Naive thymus-derived CD4-positive, alpha-beta T cell (primary cell): ENCODE measurements around the gene ARHGEF17. TPM values are rescaled to one million over a fixed set of nuclear protein-coding genes. Genes with fewer than 3 reads are reported as not detected.
A peak's percentile ranks its signal among the peaks of the same experiment; 100 is the strongest.

Experiments used
- ATAC-seq: fragments of 150-1000 bp; cut with Tn5 transposase; 2 replicates; pipeline ENCODE4 v1.10.0; 2021; ENCODE audit warnings: mild to moderate bottlenecking, moderate library complexity
- CTCF ChIA-PET: fragments of 350-600 bp; sonication (Branson Sonifier 250); formaldehyde crosslinking; loops from one replicate; lab custom pipeline; 2021; ENCODE audit warnings: antibody characterized with exemption; lab: Charles Lee
- POLR2A ChIA-PET: fragments of 350-600 bp; sonication (Branson Sonifier 250); formaldehyde crosslinking; loops from one replicate; lab custom pipeline; 2021; ENCODE audit warnings: antibody characterized with exemption, inconsistent platforms; lab: Charles Lee
- DNase-seq, 9 donors: peaks; one replicate each; pipeline versions ENCODE4 v3.0.0 to v3.0.0-alpha.2; 2020 to 2022; ENCODE audit warnings: mixed read lengths in 1 of 9
- H3K27ac ChIP-seq: one replicate; pipeline ENCODE4 v1.7.0; 2013; ENCODE audit warnings: mild to moderate bottlenecking, low read depth, low read length, moderate library complexity
- H3K27me3 ChIP-seq, 2 donors: one replicate each; pipeline ENCODE4 v1.7.0; 2013; ENCODE audit warnings: low read length in 2 of 2, mild to moderate bottlenecking in 2 of 2, moderate library complexity in 2 of 2; ENCODE audit not compliant: control insufficient read depth in 2 of 2, insufficient read depth in 2 of 2
- H3K36me3 ChIP-seq, 3 experiments: 1 replicate in 2 of 3; 2 replicates in 1 of 3; pipeline ENCODE4 v1.7.0; 2013; ENCODE audit warnings: low read length in 3 of 3, mild to moderate bottlenecking in 3 of 3, moderate library complexity in 1 of 3; ENCODE audit not compliant: insufficient read depth in 3 of 3, control insufficient read depth in 2 of 3
- H3K4me1 ChIP-seq, 2 donors: one replicate each; pipeline ENCODE4 v1.7.0; 2013; ENCODE audit warnings: low read length in 2 of 2, mild to moderate bottlenecking in 2 of 2, moderate library complexity in 1 of 2; ENCODE audit not compliant: control insufficient read depth in 2 of 2, insufficient read depth in 2 of 2
- H3K4me3 ChIP-seq: 2 replicates; pipeline ENCODE4 v1.7.0; 2013; ENCODE audit warnings: mild to moderate bottlenecking, low read length
- H3K9me3 ChIP-seq, 3 experiments: 1 replicate in 2 of 3; 2 replicates in 1 of 3; pipeline ENCODE4 v1.7.0; 2013; ENCODE audit warnings: low read length in 3 of 3; ENCODE audit not compliant: control insufficient read depth in 2 of 3
- H3K27ac Mint-ChIP-seq, 9 donors: one replicate each; pipeline ENCODE4 v1.8.0; 2020 to 2022; ENCODE audit warnings: mixed read lengths in 9 of 9, mild to moderate bottlenecking in 8 of 9, moderate library complexity in 5 of 9, inconsistent platforms in 2 of 9
- H3K27me3 Mint-ChIP-seq, 5 donors: one replicate each; pipeline ENCODE4 v1.8.0; 2021 to 2022; ENCODE audit warnings: mixed read lengths in 5 of 5, mild to moderate bottlenecking in 1 of 5
- H3K36me3 Mint-ChIP-seq, 5 donors: one replicate each; pipeline ENCODE4 v1.8.0; 2020 to 2022; ENCODE audit warnings: mixed read lengths in 5 of 5, mild to moderate bottlenecking in 3 of 5, inconsistent platforms in 1 of 5
- H3K4me1 Mint-ChIP-seq, 7 donors: one replicate each; pipeline ENCODE4 v1.8.0; 2020 to 2022; ENCODE audit warnings: mixed read lengths in 7 of 7, mild to moderate bottlenecking in 3 of 7, inconsistent platforms in 1 of 7
- H3K4me3 Mint-ChIP-seq, 10 donors: one replicate each; pipeline ENCODE4 v1.8.0; 2020 to 2022; ENCODE audit warnings: mild to moderate bottlenecking in 10 of 10, mixed read lengths in 10 of 10, moderate library complexity in 6 of 10, inconsistent platforms in 2 of 10
- H3K9me3 Mint-ChIP-seq, 11 donors: one replicate each; pipeline ENCODE4 v1.8.0; 2020 to 2022; ENCODE audit warnings: mixed read lengths in 11 of 11, mild to moderate bottlenecking in 4 of 11, inconsistent platforms in 1 of 11, moderate library complexity in 1 of 11
- intact Hi-C, 2 donors: fragments of 100-400 bp; cut with micrococcal nuclease; formaldehyde crosslinking; loops; one replicate each; pipeline ENCODE4 v1.15.1; 2023
- polyA plus RNA-seq, 2 donors: library from polyadenylated mRNA; unstranded; fragments of 300-500 nt; fragmentation: Illumina TruSeq; gene quantifications; one replicate each; pipeline ENCODE4 v1.2.3, GENCODE V29; 2021
- total RNA-seq, 6 experiments: library from RNA in 5 of 6; stranded (reverse) in 5 of 6; gene quantifications; 1 replicate in 5 of 6; 2 replicates in 1 of 6; pipeline ENCODE4 v1.2.3 and lab custom pipeline; 2021 to 2026

The ARHGEF17 gene
- total and polyA plus RNA-seq, 7 experiments from 2014 or later: 0.11 to 1.1 (median 0.98) TPM; not detected in 4

DNA sequence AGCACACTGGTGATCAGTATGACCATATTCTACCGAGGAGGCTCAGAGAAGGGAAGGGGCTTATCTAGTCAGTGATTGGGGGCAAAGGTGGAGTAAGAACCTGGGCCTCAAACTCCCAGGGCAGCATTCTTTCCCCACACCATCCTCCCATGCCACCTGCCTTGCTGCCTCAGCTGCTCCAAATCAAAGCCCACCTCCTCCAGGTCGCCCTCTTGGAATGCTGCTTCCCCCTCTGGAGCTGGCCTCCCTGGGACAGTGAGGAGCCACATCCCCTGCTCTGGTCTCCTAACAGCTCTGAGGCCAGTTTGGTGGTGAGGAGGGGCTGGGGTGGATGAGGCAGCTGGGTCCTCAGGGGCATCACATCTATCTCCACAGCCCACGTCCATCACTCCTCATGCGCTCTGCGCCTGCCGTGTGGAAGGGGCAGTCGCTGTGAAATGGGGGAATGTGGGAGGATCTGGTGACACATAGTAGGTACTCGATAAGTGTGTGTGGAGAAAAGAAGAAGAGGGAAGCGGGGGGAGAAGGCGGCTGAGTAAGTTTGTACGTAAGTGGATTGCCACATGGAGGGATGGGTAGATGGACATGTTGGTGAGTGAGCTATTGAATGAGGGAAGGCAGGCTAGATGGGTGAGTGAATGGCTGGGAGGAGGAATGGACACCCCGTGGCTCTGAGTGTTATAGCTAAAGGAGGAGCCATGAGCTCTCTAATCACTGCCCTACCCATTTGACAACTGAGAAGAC is 16.1 kb upstream of the ARHGEF17 start:
- Mint-ChIP-seq H3K9me3 (peaks cover 0 to 2% (median 0%) of the 10 kb centered on the region in 11 donors), H3K27ac (no peak overlapping the region), H3K27me3 (peaks cover 0 to 6% (median 3%) of the 10 kb centered on the region in 5 donors), H3K4me3 (no peak overlapping the region), H3K36me3 (no peaks in the 10 kb centered on the region), H3K4me1 (peaks cover 0 to 26% (median 9%) of the 10 kb centered on the region in 7 donors)
- Histone ChIP-seq H3K4me1 (peaks cover 0 to 4% of the 10 kb centered on the region in 2 donors), H3K27me3 (no peaks in the 10 kb centered on the region), H3K36me3 (no peaks in the 10 kb centered on the region), H3K9me3 (no peaks in the 10 kb centered on the region), H3K27ac (no peak overlapping the region), H3K4me3 (no peak overlapping the region)
- DNase-seq: no peak
- ChIA-PET POLR2A (no interaction called here), CTCF (no interaction called here)
- intact Hi-C loops: no loop called here
- no peak for ATAC-seq

DNA sequence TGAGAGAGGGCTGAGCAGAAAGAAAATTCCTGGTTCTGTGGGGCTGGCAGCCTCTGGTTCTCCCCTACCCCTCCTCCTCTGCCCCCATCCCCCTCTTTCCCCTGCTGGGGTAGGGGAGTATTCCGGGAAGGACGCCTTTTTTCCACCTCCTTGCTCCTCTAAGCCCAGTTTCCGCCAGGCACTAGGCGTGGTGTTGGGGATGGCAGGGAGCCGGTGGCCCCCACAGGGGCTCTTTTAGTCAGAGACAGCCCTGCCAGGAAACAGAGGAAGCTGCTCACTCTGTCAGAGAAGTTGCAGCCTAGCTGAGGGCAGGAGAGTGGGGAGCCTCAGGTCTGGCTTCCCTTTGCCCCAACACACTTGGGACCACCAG is 15.6 kb upstream of the ARHGEF17 start:
- no peak overlapping the region for H3K4me3 ChIP-seq
- Mint-ChIP-seq H3K27me3 (peaks cover 0 to 6% (median 3%) of the 10 kb centered on the region in 5 donors), H3K27ac (no peak overlapping the region), H3K9me3 (peaks cover 0 to 2% (median 0%) of the 10 kb centered on the region in 11 donors), H3K4me1 (peaks cover 0 to 21% (median 9%) of the 10 kb centered on the region in 7 donors), H3K36me3 (no peaks in the 10 kb centered on the region), H3K4me3 (no peak overlapping the region)
- no peak for ATAC-seq
- ChIA-PET POLR2A (no interaction called here), CTCF (no interaction called here)
- H3K27me3 ChIP-seq: no peaks in the 10 kb centered on the region
- no peak for DNase-seq
- no peak overlapping the region for H3K27ac ChIP-seq
- peaks cover 0 to 4% of the 10 kb centered on the region in 2 donors for H3K4me1 ChIP-seq
- H3K36me3 ChIP-seq: no peaks in the 10 kb centered on the region
- no peaks in the 10 kb centered on the region for H3K9me3 ChIP-seq
- intact Hi-C loops: no loop called here

DNA sequence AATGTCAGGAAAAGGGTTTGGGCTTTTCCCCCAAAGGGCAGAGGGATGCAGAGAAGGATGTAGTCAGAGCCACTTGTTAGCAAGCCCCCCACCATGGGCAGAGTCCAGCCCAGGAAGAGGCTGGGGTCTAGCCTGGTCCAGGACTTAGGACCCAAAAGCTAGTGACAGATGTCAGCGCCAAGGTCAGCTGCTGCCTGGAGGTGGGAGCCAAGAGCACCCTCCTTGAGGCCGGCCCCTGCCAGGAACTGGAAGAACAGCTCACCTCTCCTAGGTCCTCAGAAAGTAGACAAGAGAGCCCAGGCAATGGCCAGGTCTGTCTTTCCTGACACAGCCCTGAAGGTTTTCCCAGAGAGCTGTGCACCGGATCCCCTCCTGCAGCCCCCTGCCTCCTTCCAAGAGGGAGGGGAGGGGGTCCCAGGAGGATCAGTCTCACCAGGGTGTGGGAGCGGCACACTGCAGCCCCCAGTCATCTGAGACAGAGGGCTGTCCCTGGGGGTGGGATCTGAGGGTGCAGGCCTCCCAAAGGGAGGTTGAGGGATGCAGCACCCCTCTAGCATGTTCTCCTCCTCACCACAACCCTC is 14.6 kb upstream of the ARHGEF17 start:
- ATAC-seq: no peak
- Histone ChIP-seq H3K36me3 (no peaks in the 10 kb centered on the region), H3K9me3 (no peaks in the 10 kb centered on the region), H3K4me1 (peaks cover 0 to 4% of the 10 kb centered on the region in 2 donors), H3K27me3 (no peaks in the 10 kb centered on the region), H3K4me3 (no peak overlapping the region), H3K27ac (no peak overlapping the region)
- peaks cover 0 to 13% (median 9%) of the 10 kb centered on the region in 7 donors for H3K4me1 Mint-ChIP-seq
- H3K4me3 Mint-ChIP-seq: no peak overlapping the region
- H3K27me3 Mint-ChIP-seq: peaks cover 4 to 14% (median 11%) of the 10 kb centered on the region in 5 donors
- H3K9me3 Mint-ChIP-seq: peaks cover 0 to 2% (median 0%) of the 10 kb centered on the region in 11 donors
- no peak for DNase-seq
- no peak overlapping the region for H3K27ac Mint-ChIP-seq
- intact Hi-C loops: no loop called here
- ChIA-PET POLR2A (no interaction called here), CTCF (interaction anchor here (0.6 to 1.7 kb wide), 4 partner anchors 11 to 167 kb away, joined by 3 to 6 read pairs (median 4); no protein-coding TSS in a partner anchor)
- H3K36me3 Mint-ChIP-seq: no peaks in the 10 kb centered on the region

DNA sequence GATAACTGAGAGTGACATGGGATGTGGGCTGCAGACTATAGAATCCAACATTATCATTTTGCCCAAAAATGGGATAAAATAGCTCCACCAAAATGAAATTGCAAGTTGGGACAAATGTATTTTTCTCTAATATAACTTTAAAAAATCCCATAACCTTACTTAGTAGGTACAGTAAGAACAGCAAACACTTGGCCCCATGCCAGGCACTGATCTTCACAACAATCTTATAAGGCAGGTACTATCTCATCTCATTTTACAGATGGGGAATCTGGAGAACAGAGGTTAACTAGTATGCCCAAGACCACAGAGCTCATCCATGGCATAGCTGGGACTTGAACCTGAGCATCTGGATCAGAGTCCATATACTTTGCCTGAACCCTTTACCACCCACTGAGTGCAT is 13.5 kb upstream of the ARHGEF17 start:
- Mint-ChIP-seq H3K4me1 (peaks cover 0 to 4% (median 0%) of the 10 kb centered on the region in 7 donors), H3K9me3 (peaks cover 0 to 2% (median 0%) of the 10 kb centered on the region in 11 donors), H3K27me3 (peaks cover 8 to 17% (median 10%) of the 10 kb centered on the region in 5 donors), H3K4me3 (no peak overlapping the region), H3K36me3 (no peaks in the 10 kb centered on the region), H3K27ac (no peak overlapping the region)
- H3K4me3 ChIP-seq: no peak overlapping the region
- DNase-seq (no peak), ATAC-seq (no peak)
- no peaks in the 10 kb centered on the region for H3K27me3 ChIP-seq
- no peaks in the 10 kb centered on the region for H3K4me1 ChIP-seq
- CTCF ChIA-PET: interaction anchor here (0.7 to 1.7 kb wide), 3 partner anchors 9 to 45 kb away, joined by 3 to 6 read pairs (median 3); no protein-coding TSS in a partner anchor
- intact Hi-C loops: loop anchor here (1.0 kb wide), 1 partner anchor 41 kb away; no protein-coding TSS in a partner anchor
- POLR2A ChIA-PET: interaction anchor here (0.9 kb wide), 1 partner anchor 40 kb away, joined by 3 read pairs; no protein-coding TSS in a partner anchor
- no peak overlapping the region for H3K27ac ChIP-seq
- no peaks in the 10 kb centered on the region for H3K36me3 ChIP-seq
- no peaks in the 10 kb centered on the region for H3K9me3 ChIP-seq

DNA sequence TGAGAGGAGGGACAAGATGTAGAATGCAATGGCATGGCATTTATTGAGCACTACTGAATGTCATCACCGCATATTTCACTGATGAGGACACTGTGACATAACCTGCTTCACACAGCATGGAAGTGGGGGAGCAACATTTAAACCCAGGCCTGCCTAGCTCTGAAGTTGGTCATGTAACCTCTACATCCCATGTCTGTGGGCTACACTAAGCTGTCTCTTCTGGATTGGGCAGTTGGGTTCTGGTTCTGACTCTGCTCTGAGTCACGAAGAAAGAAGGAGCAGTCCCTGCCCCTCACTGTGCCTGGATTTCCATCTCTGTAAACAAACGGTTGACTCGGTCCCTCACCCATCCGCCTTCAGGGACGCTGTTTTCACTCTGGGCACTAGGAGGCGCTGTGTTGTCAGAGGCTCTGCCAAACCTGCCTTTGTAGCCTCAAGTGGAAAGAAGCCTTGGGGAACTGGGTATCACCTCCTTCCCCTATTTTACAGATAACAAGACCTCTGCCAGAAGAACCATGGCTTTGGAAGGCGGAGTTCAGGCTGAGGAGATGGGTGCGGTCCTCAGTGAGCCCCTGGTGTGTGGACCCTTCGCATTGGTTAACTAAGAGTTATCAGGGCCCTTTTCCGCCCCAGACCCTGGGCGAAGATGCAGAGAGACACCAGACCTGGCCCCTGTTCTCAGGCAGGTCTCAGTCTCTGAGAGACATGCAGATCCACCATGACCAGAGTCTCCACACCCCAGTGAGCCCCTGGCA is 12.7 kb upstream of the ARHGEF17 start:
- H3K36me3 Mint-ChIP-seq: no peaks in the 10 kb centered on the region
- POLR2A ChIA-PET: interaction anchor here (0.9 kb wide), 1 partner anchor 39 kb away, joined by 3 read pairs; no protein-coding TSS in a partner anchor
- H3K27me3 ChIP-seq: no peaks in the 10 kb centered on the region

DNA sequence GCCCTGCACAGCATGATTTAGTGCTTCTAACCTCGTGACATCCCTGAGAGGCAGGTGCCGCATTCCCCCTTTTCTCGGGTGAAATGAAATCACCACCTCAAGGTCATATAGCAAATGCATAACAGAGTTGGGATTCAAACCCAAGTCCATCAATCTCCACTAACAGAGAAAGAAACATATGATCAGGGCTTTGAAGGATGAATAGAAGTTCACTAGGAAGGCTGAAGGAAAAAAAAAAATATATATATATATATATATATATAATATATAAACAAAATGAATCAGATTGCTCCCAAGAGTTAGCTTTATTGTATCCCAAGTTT is 12.1 kb upstream of the ARHGEF17 start:
- Histone ChIP-seq H3K4me1 (no peaks in the 10 kb centered on the region), H3K27ac (no peak overlapping the region), H3K36me3 (no peaks in the 10 kb centered on the region), H3K27me3 (no peaks in the 10 kb centered on the region), H3K4me3 (no peak overlapping the region), H3K9me3 (no peaks in the 10 kb centered on the region)
- no peak overlapping the region for H3K27ac Mint-ChIP-seq
- ChIA-PET CTCF (interaction anchor here (0.6 kb wide), 1 partner anchor 66 kb away, joined by 4 read pairs; no protein-coding TSS in a partner anchor), POLR2A (no interaction called here)
- DNase-seq (no peak), ATAC-seq (no peak)
- no peaks in the 10 kb centered on the region for H3K9me3 Mint-ChIP-seq
- intact Hi-C loops: loop anchor here (1.0 kb wide), 1 partner anchor 39 kb away; no protein-coding TSS in a partner anchor
- H3K4me3 Mint-ChIP-seq: no peak overlapping the region
- H3K36me3 Mint-ChIP-seq: no peaks in the 10 kb centered on the region
- H3K4me1 Mint-ChIP-seq: peaks cover 0 to 5% (median 0%) of the 10 kb centered on the region in 7 donors
- H3K27me3 Mint-ChIP-seq: peaks cover 9 to 17% (median 12%) of the 10 kb centered on the region in 5 donors

More for the DNA sequence above, 12.7 kb upstream of the ARHGEF17 start:
- CTCF ChIA-PET: interaction anchor here (0.6 to 1.7 kb wide), 2 partner anchors 13 to 65 kb away, joined by 4 to 6 read pairs; no protein-coding TSS in a partner anchor
- H3K36me3 ChIP-seq: no peaks in the 10 kb centered on the region
- no peak overlapping the region for H3K4me3 ChIP-seq
- no peak overlapping the region for H3K27ac ChIP-seq
- peaks cover 0 to 4% (median 0%) of the 10 kb centered on the region in 7 donors for H3K4me1 Mint-ChIP-seq
- DNase-seq (peak; percentile 35 to 79 (median 65)), ATAC-seq (peak; percentile 92)
- H3K4me1 ChIP-seq: no peaks in the 10 kb centered on the region
- H3K9me3 Mint-ChIP-seq: no peaks in the 10 kb centered on the region
- H3K27me3 Mint-ChIP-seq: peaks cover 9 to 17% (median 10%) of the 10 kb centered on the region in 5 donors
- H3K27ac Mint-ChIP-seq: no peak overlapping the region
- no peak overlapping the region for H3K4me3 Mint-ChIP-seq
- H3K9me3 ChIP-seq: no peaks in the 10 kb centered on the region
- intact Hi-C loops: loop anchor here (1.0 kb wide), 1 partner anchor 40 kb away; no protein-coding TSS in a partner anchor
